Large intestine (tissue), 3 donors: ENCODE data around the gene TET3. TPM values are rescaled to one million over a fixed set of nuclear protein-coding genes. Genes with fewer than 3 reads are reported as not detected.
A peak's percentile ranks its signal among the peaks of the same experiment; 100 is the strongest.

Experiments used
- DNase-seq, 2 donors: peaks; one replicate each; pipeline versions ENCODE4 v3.0.0 to v3.0.0-alpha.2; 2013
- H3K27ac ChIP-seq: one replicate; pipeline ENCODE4 v1.5.1; 2013; ENCODE audit warnings: low read length
- H3K27me3 ChIP-seq: 2 replicates; pipeline ENCODE4 v1.6.1; 2013; ENCODE audit warnings: low read length; ENCODE audit not compliant: control insufficient read depth, insufficient read depth
- H3K36me3 ChIP-seq: 2 replicates; pipeline ENCODE4 v1.6.1; 2013; ENCODE audit warnings: low read length; ENCODE audit not compliant: control insufficient read depth, insufficient read depth
- H3K4me1 ChIP-seq: one replicate; pipeline ENCODE4 v1.6.1; 2013; ENCODE audit warnings: low read length; ENCODE audit not compliant: control insufficient read depth, insufficient read depth
- H3K4me3 ChIP-seq: one replicate; pipeline ENCODE4 v1.5.1; 2013; ENCODE audit warnings: low read length
- H3K9me3 ChIP-seq: one replicate; pipeline ENCODE4 v1.6.1; 2013; ENCODE audit warnings: mild to moderate bottlenecking, low read depth, low read length, moderate library complexity; ENCODE audit not compliant: control insufficient read depth
- WGBS: methylation state at CpG from one replicate; pipeline ENCODE4 v1.1.5; 2013; ENCODE audit warnings: low lambda C conversion rate; ENCODE audit not compliant: insufficient coverage; 5-methylcytosine and 5-hydroxymethylcytosine counted together
- polyA plus RNA-seq: library from polyadenylated mRNA; unstranded; fragments of 120-200 nt; gene quantifications from one replicate; pipeline ENCODE4 v1.2.1, GENCODE V29; 2013

The TET3 gene
- polyA plus RNA-seq, 1 donor = 18.1 TPM

DNA sequence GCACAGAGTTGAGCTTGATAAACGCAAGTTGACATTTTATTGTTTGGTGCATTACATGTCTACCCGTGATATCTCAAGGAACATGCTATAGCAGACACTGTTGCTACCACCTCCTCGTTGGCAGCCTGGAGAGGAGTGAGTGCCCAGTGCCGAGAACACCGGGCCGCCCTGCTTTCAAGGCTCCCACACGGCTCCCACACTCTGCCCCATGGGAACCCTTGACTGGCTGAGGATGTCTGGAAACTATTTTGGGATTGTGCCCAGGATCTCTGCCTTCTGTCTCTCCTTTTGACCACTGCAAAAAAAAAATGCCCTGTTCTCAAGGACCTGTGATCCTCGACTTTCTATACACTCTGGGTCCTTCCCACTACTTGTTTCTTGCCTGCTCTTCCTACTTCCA is 21.1 kb downstream of the TET3 start:
- H3K27ac ChIP-seq = no peak overlapping the region
- peaks cover 26% of the 10 kb centered on the region for H3K4me1 ChIP-seq

DNA sequence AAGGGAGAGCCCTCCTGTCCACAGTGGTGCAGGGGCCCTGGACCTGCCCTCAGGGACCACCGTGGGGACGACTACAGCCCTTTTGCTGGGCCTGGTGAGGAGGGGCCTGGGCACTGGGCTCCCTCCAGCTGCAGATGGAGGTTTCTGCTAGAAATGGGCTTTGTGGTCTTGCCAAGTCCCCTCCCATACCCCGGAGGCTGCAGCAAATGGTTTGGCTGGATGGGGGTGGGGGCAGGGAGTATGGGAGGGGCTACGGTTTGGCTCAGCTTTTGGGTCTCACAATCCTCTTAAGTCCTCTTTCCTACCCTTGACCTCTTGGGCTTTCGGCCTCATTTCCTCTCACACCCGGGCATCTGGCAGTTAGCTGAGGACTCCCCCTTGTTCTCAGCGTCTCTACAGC is 21.7 kb downstream of the TET3 start:
- no peaks in the 10 kb centered on the region for H3K9me3 ChIP-seq
- DNase-seq = no peak
- H3K27me3 ChIP-seq = no peaks in the 10 kb centered on the region
- no peak overlapping the region for H3K27ac ChIP-seq
- H3K36me3 ChIP-seq = peaks cover 34% of the 10 kb centered on the region
- H3K4me1 ChIP-seq = peaks cover 20% of the 10 kb centered on the region
- no peak overlapping the region for H3K4me3 ChIP-seq
- WGBS = 100% methylated on average over 1 of the region's 7 CpGs

More for the DNA sequence above, 21.1 kb downstream of the TET3 start:
- no CpG with 5 or more reads among the region's 8 CpGs for WGBS
- no peak for DNase-seq
- Histone ChIP-seq H3K27me3 (no peaks in the 10 kb centered on the region), H3K9me3 (no peaks in the 10 kb centered on the region), H3K4me3 (no peak overlapping the region), H3K36me3 (peaks cover 34% of the 10 kb centered on the region)

DNA sequence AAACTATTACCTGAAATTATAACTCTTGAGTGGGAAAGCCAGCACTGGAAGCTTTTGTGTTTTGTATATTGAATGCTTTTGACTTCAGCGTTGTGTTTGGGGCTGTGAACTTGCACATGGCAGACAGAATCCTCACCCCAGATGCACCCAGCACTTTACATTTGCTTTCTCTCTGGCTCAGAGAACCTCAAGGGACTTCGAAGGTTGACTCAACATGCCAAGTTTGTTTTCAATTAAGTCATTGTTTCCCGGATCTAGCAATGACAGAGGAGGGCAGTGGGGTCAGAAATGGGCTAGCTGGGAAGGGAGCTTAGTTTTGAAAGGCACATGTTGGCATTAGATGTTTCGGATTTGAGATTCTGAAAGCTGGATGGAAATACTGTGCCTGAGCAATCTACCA is 22.4 kb downstream of the TET3 start:
- Histone ChIP-seq H3K9me3 (no peaks in the 10 kb centered on the region), H3K27me3 (no peaks in the 10 kb centered on the region), H3K4me1 (peaks cover 13% of the 10 kb centered on the region), H3K4me3 (no peak overlapping the region), H3K27ac (no peak overlapping the region), H3K36me3 (peaks cover 34% of the 10 kb centered on the region)
- no peak for DNase-seq
- WGBS = no CpG with 5 or more reads among the region's 4 CpGs

DNA sequence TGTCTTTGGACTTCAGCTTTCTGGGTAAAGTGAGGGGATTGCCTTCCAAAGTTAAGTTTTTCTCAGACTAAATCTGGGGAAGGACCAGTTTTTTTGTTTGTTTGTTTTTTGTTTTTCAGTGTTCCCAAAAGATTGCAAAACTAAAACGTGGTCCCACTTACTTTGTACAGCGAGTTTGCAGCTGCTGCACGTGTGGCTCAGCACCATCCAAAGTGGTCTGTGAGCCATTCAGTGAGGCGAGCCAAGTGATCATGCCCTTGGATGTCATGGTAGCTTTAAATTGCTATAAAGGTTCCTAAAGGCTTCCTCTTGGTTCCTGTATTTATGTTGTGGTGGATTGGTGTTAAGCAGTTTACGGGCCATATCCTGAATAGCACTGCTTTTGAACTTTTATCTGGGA is 23.0 kb downstream of the TET3 start:
- no CpG with 5 or more reads among the region's 5 CpGs for WGBS
- Histone ChIP-seq H3K4me3 (no peak overlapping the region), H3K36me3 (peaks cover 34% of the 10 kb centered on the region), H3K27me3 (no peaks in the 10 kb centered on the region), H3K27ac (no peak overlapping the region), H3K9me3 (no peaks in the 10 kb centered on the region), H3K4me1 (peaks cover 12% of the 10 kb centered on the region)
- no peak for DNase-seq

DNA sequence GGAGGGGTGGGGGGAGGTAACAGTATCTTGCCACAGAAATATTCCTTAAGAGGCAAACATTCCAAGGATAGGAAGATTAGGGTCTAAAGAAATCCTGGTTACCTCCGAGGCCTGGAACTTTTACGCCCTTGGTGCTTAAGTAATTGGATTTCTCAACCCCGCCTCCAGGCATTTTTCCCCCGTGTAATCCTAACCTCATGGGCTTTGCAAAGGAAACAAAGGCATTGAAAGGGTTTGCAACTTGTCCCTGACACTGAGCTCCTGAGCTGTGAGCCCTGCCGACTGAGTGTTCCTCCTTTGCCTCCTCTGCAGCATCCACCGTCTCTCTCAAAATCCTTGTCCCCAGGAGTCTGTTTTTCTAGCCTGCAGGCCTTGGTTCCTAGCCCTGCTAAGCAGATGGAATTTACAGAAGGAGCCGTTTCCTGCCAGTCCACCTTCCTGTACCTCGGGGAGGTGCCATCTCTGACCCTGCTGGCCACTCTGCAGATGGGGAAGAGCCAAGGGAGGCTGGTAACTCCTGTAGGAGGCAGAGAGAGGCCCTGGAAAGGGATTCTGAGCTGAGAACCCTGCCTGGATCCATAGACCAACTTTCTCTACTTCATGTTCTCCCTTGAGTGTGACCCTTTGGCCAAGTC is 24.2 kb downstream of the TET3 start:
- Histone ChIP-seq H3K4me3 (no peak overlapping the region), H3K27me3 (no peaks in the 10 kb centered on the region), H3K4me1 (peaks cover 5% of the 10 kb centered on the region), H3K9me3 (no peaks in the 10 kb centered on the region), H3K27ac (no peak overlapping the region), H3K36me3 (peaks cover 34% of the 10 kb centered on the region)
- WGBS = 60% methylated on average over 1 of the region's 8 CpGs
- no peak for DNase-seq

DNA sequence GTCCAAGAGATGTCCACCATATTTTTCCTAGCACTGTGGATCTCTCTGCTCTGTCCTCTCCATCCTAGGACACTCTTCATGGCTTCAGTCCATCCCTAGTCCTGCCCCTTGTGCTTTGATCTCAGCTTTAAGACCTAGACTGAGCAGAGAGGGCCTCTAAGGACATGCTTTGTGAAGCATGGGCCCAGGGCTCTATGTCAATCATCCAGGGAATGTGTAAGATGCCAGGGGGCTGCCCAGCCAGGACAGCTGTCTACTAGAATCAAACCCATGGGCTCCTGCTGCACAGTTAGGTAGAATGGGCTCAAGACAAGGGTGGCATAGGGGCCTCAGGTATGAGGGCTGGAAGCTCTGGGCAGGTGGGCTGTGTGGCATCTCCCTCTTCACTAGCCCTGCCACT is 24.9 kb downstream of the TET3 start:
- H3K4me3 ChIP-seq = no peak overlapping the region
- H3K27ac ChIP-seq = no peak overlapping the region
- no peaks in the 10 kb centered on the region for H3K9me3 ChIP-seq
- no peaks in the 10 kb centered on the region for H3K4me1 ChIP-seq
- H3K36me3 ChIP-seq = peaks cover 32% of the 10 kb centered on the region
- no peaks in the 10 kb centered on the region for H3K27me3 ChIP-seq
- no peak for DNase-seq

DNA sequence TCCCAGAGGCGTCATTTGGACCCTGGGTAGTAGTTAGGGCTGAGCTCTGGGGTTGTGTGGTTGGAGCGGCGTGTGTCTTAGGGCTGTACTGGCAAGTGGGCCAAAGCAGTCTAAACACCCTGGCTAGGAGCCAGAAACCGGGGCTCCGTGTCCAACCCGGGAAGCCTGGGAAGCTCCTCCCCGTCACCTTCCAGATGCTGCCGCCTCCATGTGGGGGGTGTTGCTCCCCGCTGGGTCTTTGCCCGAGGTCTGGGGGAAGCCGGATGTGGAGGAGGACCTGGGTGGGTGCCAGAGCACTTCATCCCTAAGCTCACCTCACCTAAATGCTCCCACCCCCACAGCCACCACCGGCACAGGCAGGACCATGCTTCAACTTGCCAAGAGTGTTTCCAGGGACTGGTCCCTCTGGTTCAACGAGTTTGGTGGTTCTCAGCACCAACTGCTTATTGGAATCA is 25.4 kb downstream of the TET3 start:
- no peaks in the 10 kb centered on the region for H3K4me1 ChIP-seq
- no peak overlapping the region for H3K4me3 ChIP-seq
- no peak for DNase-seq
- H3K27me3 ChIP-seq = no peaks in the 10 kb centered on the region
- H3K27ac ChIP-seq = no peak overlapping the region
- H3K36me3 ChIP-seq = peaks cover 28% of the 10 kb centered on the region
- no peaks in the 10 kb centered on the region for H3K9me3 ChIP-seq
- no CpG with 5 or more reads among the region's 13 CpGs for WGBS

DNA sequence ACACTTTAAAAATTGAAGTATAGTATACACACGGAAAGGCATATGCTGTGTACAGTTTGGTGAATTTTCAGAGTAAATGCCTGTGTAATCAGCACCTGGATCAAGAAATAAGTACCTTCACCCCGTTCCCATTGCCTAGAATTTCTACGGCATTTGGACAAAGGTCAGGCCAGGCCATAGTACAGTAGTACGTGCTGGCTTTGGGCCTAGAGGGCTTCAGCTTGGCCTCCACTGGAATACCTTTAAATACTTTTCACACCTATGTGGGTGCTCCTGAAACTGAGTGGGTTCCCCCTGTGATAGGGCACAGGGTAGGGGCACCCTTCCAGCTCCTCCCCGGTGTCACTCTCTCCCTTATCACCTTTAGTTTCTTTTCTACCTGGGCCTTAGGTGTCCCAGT is 26.5 kb downstream of the TET3 start:
- peak in 1 of 2 donors; percentile 34 for DNase-seq
- H3K4me1 ChIP-seq = no peaks in the 10 kb centered on the region
- H3K36me3 ChIP-seq = peaks cover 18% of the 10 kb centered on the region
- no peaks in the 10 kb centered on the region for H3K27me3 ChIP-seq
- H3K9me3 ChIP-seq = no peaks in the 10 kb centered on the region
- H3K27ac ChIP-seq = no peak overlapping the region
- WGBS = no CpG with 5 or more reads among the region's 5 CpGs
- H3K4me3 ChIP-seq = no peak overlapping the region

DNA sequence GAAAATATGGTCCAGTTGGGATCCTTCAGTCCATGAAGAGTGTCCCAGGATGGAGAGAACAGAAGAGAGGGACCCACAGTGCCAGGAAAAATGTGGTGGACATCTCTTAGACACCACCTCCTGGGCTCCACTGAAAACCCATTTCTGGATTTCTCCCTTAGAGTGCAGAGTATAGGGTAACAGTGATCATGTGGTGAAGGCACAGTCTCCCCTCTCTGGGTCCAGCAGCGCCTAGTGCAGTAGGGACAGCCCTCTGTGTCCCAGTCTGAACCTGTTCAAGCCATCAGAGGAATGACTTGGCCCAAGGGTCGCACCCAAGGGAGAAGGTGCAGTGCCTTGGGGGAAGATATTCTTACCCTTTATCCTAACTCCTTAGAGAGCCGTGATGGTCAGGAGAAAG is 30.1 kb downstream of the TET3 start:
- WGBS = no CpG with 5 or more reads among the region's 3 CpGs
- Histone ChIP-seq H3K9me3 (no peaks in the 10 kb centered on the region), H3K27ac (no peak overlapping the region), H3K27me3 (no peaks in the 10 kb centered on the region), H3K36me3 (peaks cover 6% of the 10 kb centered on the region), H3K4me3 (no peak overlapping the region), H3K4me1 (no peaks in the 10 kb centered on the region)
- no peak for DNase-seq

DNA sequence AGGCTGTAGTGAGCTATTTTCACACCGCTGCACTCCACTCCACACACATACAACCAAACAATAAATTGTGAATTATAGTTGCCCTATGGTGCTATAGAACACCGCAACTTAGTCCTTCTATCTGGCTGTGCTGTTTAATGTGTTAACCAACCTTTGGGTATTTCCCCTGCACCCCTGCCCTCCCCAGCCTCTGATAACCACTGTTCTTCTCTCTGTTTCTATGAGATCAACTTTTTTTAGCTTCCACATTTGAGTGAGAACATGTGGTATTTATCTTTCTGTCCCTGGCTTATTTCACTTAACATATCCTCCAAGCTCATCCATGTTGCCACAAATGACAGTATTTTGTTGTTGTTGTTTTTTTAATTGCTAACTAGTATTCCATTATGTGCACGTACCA is 32.5 kb downstream of the TET3 start:
- Histone ChIP-seq H3K4me3 (no peak overlapping the region), H3K9me3 (no peaks in the 10 kb centered on the region), H3K4me1 (no peaks in the 10 kb centered on the region), H3K36me3 (peaks cover 3% of the 10 kb centered on the region), H3K27me3 (no peaks in the 10 kb centered on the region), H3K27ac (no peak overlapping the region)
- no peak for DNase-seq
- WGBS = 100% methylated on average over 1 of the region's 3 CpGs

DNA sequence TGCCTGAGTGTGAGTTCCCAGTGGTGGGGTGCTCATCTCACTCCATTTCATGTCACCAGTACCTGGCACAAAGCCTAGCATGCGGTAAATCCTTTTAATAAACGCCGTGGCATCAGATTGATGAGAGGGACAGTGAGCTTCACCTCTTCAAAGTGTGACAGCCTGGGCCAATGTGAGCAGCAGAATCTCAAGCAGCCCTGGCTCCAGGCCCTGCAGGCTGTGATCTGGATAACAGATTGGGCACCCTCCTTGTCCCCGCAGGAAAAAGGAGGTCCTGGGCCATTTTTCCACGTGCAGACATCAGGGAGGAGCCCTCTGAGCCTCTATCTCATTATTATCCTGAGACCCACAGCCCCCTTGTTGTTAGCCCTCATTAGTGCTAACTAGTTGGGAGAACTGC is 34.8 kb downstream of the TET3 start:
- Histone ChIP-seq H3K27ac (no peak overlapping the region), H3K4me1 (no peaks in the 10 kb centered on the region), H3K4me3 (no peak overlapping the region), H3K9me3 (no peaks in the 10 kb centered on the region), H3K36me3 (peaks cover 3% of the 10 kb centered on the region), H3K27me3 (no peaks in the 10 kb centered on the region)
- no CpG with 5 or more reads among the region's 5 CpGs for WGBS
- no peak for DNase-seq
